ENCODE data around the gene ZNF385D. TPM values are rescaled to one million over a fixed set of nuclear protein-coding genes. Genes with fewer than 3 reads are reported as not detected.

The ZNF385D gene
- total RNA-seq, 1 experiment from 2014 or later, result 13.0 TPM

DNA sequence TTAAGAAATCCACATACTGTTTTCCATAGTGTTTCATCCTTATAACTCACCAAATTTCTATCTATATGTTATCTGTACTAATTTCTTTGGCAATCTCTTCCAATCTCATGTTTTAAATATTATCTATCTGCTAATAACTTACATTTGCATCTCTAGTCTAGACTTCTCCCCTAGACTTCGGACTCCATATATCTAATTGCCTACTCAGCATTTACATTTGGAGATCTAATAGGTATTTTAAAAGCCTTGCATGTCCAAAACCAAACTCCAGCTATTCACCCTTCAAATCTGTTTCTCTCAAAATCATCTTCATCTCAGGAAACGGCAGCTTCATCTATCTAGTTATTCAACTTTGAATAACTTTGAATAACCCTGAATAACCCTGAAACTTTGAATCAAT, 35.3 kb downstream of the ZNF385D start:
- intact Hi-C loops (cut with micrococcal nuclease; ENCODE audit: unreplicated experiment) (no loop called here), in situ Hi-C loops (cut with HindIII; ENCODE audit: low pct_unique_long_range_greater_than_20kb, low sequenced_read_pairs) (no loop called here)
- POLR2A ChIA-PET, result no interaction called here

DNA sequence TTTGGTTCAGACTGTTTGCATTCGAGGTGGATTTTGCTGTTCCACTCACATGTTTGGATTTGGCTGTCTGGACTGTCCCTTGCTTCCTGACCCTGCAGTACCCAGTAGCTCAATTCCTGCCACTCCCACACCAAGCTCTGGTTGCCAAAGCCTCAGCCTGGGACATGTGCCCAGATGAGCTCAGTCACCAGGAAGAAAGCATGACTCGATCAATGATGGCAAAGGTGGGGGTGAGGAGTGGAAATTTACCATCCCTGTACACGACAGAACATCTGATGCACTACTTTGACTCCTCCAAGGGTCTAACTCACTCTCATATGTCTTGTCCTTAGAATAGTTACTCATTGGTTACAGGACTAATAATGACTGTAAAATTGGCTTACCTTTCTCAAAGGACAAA, 45.2 kb downstream of the ZNF385D start:
- ATAC-seq (peak; percentile 97), DNase-seq (ENCODE audit: low read depth, low spot score) (peak; percentile 64)
- Histone ChIP-seq H3K36me3 (ENCODE audit: control insufficient read depth, insufficient read depth, low read length) (no peaks in the 10 kb centered on the region), H3K4me1 (ENCODE audit: control insufficient read depth, insufficient read depth, low read length) (peaks cover 3% of the 10 kb centered on the region; the same call in 1 of the 2 replicates), H3K9me3 (ENCODE audit: control insufficient read depth, insufficient read depth, low read depth, low read length) (no peaks in the 10 kb centered on the region), H3K27me3 (ENCODE audit: control insufficient read depth, insufficient read depth, low read length) (no peaks in the 10 kb centered on the region), H3K4me3 (ENCODE audit: low read depth in 2 of 2, low read length in 2 of 2) (no peak overlapping the region), H3K27ac (ENCODE audit: low read length) (peak overlapping the region; percentile 72)
- in situ Hi-C loops (cut with HindIII; ENCODE audit: low pct_unique_long_range_greater_than_20kb, low sequenced_read_pairs) (no loop called here), intact Hi-C loops (cut with micrococcal nuclease; ENCODE audit: unreplicated experiment) (no loop called here)
- CTCF ChIA-PET, result no interaction called here
- no TSS peak for BruUV-seq (replicated peaks)
- TF ChIP-seq, protein P1, sequence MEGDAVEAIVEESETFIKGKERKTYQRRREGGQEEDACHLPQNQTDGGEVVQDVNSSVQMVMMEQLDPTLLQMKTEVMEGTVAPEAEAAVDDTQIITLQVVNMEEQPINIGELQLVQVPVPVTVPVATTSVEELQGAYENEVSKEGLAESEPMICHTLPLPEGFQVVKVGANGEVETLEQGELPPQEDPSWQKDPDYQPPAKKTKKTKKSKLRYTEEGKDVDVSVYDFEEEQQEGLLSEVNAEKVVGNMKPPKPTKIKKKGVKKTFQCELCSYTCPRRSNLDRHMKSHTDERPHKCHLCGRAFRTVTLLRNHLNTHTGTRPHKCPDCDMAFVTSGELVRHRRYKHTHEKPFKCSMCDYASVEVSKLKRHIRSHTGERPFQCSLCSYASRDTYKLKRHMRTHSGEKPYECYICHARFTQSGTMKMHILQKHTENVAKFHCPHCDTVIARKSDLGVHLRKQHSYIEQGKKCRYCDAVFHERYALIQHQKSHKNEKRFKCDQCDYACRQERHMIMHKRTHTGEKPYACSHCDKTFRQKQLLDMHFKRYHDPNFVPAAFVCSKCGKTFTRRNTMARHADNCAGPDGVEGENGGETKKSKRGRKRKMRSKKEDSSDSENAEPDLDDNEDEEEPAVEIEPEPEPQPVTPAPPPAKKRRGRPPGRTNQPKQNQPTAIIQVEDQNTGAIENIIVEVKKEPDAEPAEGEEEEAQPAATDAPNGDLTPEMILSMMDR (IDR thresholded peaks at IDR 0.05), result no peak
- TF ChIP-seq POLR2AphosphoS5 (IDR thresholded peaks at IDR 0.05; ENCODE audit: low read depth, low read length) (no peak), SIN3A (IDR thresholded peaks at IDR 0.05; ENCODE audit: borderline replicate concordance, insufficient read depth, low read depth, low read length) (no peak), TCF7L2 (IDR thresholded peaks at IDR 0.05; ENCODE audit: low read depth, low read length) (no peak)
- TF ChIP-seq, protein P2, sequence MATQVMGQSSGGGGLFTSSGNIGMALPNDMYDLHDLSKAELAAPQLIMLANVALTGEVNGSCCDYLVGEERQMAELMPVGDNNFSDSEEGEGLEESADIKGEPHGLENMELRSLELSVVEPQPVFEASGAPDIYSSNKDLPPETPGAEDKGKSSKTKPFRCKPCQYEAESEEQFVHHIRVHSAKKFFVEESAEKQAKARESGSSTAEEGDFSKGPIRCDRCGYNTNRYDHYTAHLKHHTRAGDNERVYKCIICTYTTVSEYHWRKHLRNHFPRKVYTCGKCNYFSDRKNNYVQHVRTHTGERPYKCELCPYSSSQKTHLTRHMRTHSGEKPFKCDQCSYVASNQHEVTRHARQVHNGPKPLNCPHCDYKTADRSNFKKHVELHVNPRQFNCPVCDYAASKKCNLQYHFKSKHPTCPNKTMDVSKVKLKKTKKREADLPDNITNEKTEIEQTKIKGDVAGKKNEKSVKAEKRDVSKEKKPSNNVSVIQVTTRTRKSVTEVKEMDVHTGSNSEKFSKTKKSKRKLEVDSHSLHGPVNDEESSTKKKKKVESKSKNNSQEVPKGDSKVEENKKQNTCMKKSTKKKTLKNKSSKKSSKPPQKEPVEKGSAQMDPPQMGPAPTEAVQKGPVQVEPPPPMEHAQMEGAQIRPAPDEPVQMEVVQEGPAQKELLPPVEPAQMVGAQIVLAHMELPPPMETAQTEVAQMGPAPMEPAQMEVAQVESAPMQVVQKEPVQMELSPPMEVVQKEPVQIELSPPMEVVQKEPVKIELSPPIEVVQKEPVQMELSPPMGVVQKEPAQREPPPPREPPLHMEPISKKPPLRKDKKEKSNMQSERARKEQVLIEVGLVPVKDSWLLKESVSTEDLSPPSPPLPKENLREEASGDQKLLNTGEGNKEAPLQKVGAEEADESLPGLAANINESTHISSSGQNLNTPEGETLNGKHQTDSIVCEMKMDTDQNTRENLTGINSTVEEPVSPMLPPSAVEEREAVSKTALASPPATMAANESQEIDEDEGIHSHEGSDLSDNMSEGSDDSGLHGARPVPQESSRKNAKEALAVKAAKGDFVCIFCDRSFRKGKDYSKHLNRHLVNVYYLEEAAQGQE (IDR thresholded peaks at IDR 0.05; ENCODE audit: insufficient read depth in 1 of 2, low read depth in 2 of 2, low read length in 1 of 2), result no peak
- POLR2A ChIA-PET, result no interaction called here

More for the DNA sequence above, 35.3 kb downstream of the ZNF385D start:
- Histone ChIP-seq H3K4me3 (ENCODE audit: low read depth in 2 of 2, low read length in 2 of 2) (no peak overlapping the region), H3K27me3 (ENCODE audit: control insufficient read depth, insufficient read depth, low read length) (no peaks in the 10 kb centered on the region), H3K4me1 (ENCODE audit: control insufficient read depth, insufficient read depth, low read length) (no peaks in the 10 kb centered on the region), H3K36me3 (ENCODE audit: control insufficient read depth, insufficient read depth, low read length) (no peaks in the 10 kb centered on the region), H3K27ac (ENCODE audit: low read length) (no peak overlapping the region), H3K9me3 (ENCODE audit: control insufficient read depth, insufficient read depth, low read depth, low read length) (no peaks in the 10 kb centered on the region)
- ATAC-seq (no peak), DNase-seq (ENCODE audit: low read depth, low spot score) (no peak)
- TF ChIP-seq POLR2AphosphoS5 (IDR thresholded peaks at IDR 0.05; ENCODE audit: low read depth, low read length) (no peak), TCF7L2 (IDR thresholded peaks at IDR 0.05; ENCODE audit: low read depth, low read length) (no peak), SIN3A (IDR thresholded peaks at IDR 0.05; ENCODE audit: borderline replicate concordance, insufficient read depth, low read depth, low read length) (no peak)
- TF ChIP-seq, protein P2 (IDR thresholded peaks at IDR 0.05; ENCODE audit: insufficient read depth in 1 of 2, low read depth in 2 of 2, low read length in 1 of 2), result no peak
- TF ChIP-seq, protein P1 (IDR thresholded peaks at IDR 0.05), result no peak
- CTCF ChIA-PET, result no interaction called here
- BruUV-seq (replicated peaks), result no TSS peak
